ENCODE results near the gene SFT2D3. TPM values are rescaled to one million over a fixed set of nuclear protein-coding genes. Genes with fewer than 3 reads are reported as not detected.

Gene SFT2D3
- total RNA-seq, 2 donors from 2014 or later = 5.9 to 6.0 TPM

DNA sequence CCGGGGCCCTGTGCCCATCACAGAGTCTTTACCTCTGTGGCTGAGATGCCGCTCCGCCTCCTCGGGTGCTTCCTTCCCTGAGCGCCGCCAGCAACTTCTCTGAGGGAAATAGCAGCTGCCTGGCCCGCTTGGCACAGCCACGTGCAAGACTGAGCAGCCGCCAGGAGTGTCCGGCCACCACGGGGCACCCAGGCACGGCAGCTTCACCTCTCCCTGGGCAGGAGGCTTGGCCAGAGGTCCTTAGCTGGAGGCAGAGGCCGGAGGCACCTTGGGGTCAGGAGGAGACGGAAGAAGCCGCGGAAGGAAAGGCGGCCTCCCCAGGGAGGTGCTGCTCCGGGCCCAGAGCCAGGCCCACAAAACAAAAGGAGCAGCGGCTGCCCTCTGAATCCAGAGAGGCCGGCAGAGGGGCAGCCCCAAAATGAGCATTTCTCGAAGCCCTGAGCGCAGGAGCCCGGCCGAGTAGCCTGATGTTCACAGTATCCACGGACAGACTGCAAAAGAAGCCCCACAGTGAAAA is 20.0 kb upstream of the SFT2D3 start:
- H3K27me3 Mint-ChIP-seq = peaks cover 46% of the 10 kb centered on the region
- H3K4me3 Mint-ChIP-seq = no peak overlapping the region
- no peaks in the 10 kb centered on the region for H3K9me3 ChIP-seq (ENCODE audit: control insufficient read depth, low read length, poor library complexity, severe bottlenecking)
- H3K4me1 Mint-ChIP-seq = no peaks in the 10 kb centered on the region
- DNase-seq = no peak
- H3K36me3 Mint-ChIP-seq (ENCODE audit: low read depth) = peaks cover 6% of the 10 kb centered on the region
- ATAC-seq = no peak
- no peak overlapping the region for H3K27ac Mint-ChIP-seq

GRCh38 chr2:127681976-127682857 is 19.1 kb upstream of the SFT2D3 start:
- Mint-ChIP-seq H3K36me3 (ENCODE audit: low read depth) (peaks cover 6% of the 10 kb centered on the region), H3K27me3 (peaks cover 44% of the 10 kb centered on the region), H3K4me1 (no peaks in the 10 kb centered on the region), H3K27ac (peak overlapping the region; percentile 67), H3K4me3 (no peak overlapping the region)
- ATAC-seq (no peak), DNase-seq (no peak)
- no peaks in the 10 kb centered on the region for H3K9me3 ChIP-seq (ENCODE audit: control insufficient read depth, low read length, poor library complexity, severe bottlenecking)

- H3K4me1 Mint-ChIP-seq = no peaks in the 10 kb centered on the region
- H3K9me3 ChIP-seq (ENCODE audit: control insufficient read depth, low read length, poor library complexity, severe bottlenecking) = no peaks in the 10 kb centered on the region
- H3K27ac Mint-ChIP-seq = no peak overlapping the region
- DNase-seq = no peak
- H3K36me3 Mint-ChIP-seq (ENCODE audit: low read depth) = peaks cover 6% of the 10 kb centered on the region
- peaks cover 36% of the 10 kb centered on the region for H3K27me3 Mint-ChIP-seq
- ATAC-seq = no peak
- no peak overlapping the region for H3K4me3 Mint-ChIP-seq
These were observed 18.2 kb upstream of the SFT2D3 start for GRCh38 chr2:127683056-127683455.

DNA sequence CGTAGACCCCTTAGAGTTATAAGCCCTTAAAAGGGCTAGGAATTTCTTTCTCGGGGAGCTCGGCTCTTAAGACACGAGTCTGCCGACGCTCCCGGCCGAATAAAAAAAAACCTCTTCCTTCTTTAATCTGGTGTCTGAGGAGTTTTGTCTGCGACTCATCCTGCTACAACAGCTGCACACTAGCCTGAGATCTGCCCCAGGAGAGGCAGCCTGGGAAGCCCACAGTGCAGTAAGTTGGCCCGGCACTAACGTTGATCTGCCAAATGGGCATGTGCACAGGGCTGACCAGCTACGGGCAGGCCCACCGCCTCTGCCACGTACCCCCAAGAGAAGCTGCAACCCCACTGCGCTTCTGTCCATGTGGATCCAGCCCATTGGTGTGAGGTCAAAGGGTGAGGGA is 17.5 kb upstream of the SFT2D3 start:
- DNase-seq (no peak), ATAC-seq (no peak)
- Mint-ChIP-seq H3K4me1 (no peaks in the 10 kb centered on the region), H3K27ac (no peak overlapping the region), H3K27me3 (peaks cover 29% of the 10 kb centered on the region), H3K36me3 (ENCODE audit: low read depth) (peaks cover 2% of the 10 kb centered on the region), H3K4me3 (no peak overlapping the region)
- no peaks in the 10 kb centered on the region for H3K9me3 ChIP-seq (ENCODE audit: control insufficient read depth, low read length, poor library complexity, severe bottlenecking)

DNA sequence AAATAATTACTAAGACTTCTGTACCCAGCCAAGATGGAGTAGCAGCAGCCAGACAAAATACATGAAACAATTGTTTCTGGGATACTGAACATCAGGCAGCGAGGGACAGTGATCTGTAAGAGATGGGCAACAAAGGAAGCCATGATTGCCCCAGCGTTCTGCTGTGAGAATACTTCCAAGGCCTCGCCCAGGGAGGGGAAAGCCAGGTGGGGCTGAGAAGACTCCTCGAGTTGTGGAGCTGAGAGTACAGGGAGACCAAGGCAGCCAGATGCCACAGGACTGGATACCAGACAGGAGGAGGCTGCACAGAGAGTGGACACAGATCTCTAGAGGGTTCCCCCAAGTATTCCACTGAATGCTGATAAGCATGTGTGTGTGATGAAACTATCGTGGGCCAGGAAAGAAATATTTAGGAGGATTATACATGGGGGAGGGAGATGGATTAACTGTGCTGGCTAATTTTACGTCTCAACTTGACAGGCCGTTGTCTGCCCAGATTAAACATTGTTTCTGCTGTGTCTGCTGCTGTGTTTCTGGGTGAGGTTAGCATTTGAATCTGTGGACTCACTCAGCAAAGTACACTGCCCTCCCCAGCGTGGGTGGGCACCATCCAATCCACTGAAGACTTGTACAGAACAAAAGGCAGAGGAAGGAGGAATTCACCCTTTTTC is 15.8 kb upstream of the SFT2D3 start:
- Mint-ChIP-seq H3K27me3 (peaks cover 25% of the 10 kb centered on the region), H3K4me3 (no peak overlapping the region), H3K4me1 (no peaks in the 10 kb centered on the region), H3K27ac (no peak overlapping the region), H3K36me3 (ENCODE audit: low read depth) (no peaks in the 10 kb centered on the region)
- no peak for DNase-seq
- no peaks in the 10 kb centered on the region for H3K9me3 ChIP-seq (ENCODE audit: control insufficient read depth, low read length, poor library complexity, severe bottlenecking)
- ATAC-seq = no peak

DNA sequence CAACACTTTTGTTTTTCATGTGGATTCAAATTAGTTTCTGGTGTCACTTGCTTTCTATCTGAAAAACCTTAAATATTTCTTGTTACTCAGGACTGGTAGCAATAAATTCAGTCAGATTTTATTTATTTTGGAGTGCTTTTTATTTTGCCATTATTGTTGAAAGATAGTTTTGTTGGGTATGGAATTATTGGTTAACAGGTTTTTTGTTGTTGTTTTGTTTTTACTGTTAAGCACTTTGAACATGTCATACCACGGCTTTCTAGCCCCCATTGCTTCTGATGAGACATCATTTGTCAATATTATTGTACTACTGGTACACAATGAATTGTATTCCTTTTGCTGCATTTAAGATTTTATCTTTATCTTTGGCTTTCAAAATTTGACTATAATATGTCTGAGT is 12.9 kb upstream of the SFT2D3 start:
- DNase-seq = no peak
- Mint-ChIP-seq H3K27ac (no peak overlapping the region), H3K4me1 (no peaks in the 10 kb centered on the region), H3K27me3 (peaks cover 19% of the 10 kb centered on the region), H3K36me3 (ENCODE audit: low read depth) (no peaks in the 10 kb centered on the region), H3K4me3 (no peak overlapping the region)
- no peak for ATAC-seq
- no peaks in the 10 kb centered on the region for H3K9me3 ChIP-seq (ENCODE audit: control insufficient read depth, low read length, poor library complexity, severe bottlenecking)

DNA sequence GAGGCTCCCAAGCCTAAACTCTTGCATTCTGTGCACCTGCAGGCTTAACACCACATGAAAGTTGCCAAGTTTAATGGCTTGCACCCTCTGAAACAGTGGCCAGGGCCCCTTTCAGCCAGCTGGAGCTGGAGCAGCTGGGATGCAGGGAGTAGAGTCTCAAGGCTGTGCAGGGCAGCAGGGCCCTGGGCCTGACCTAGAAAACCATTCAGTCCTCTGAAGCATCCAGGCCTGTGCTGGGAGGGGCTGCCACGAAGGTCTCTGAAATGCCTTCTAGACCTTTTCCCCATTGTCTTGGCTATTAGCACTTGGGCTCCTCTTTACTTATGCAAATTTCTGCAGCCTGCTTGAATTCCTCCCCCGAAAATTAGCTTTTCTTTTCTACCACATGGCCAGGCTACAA is 10.6 kb upstream of the SFT2D3 start:
- Mint-ChIP-seq H3K27me3 (peaks cover 7% of the 10 kb centered on the region), H3K36me3 (ENCODE audit: low read depth) (no peaks in the 10 kb centered on the region), H3K4me3 (no peak overlapping the region), H3K4me1 (no peaks in the 10 kb centered on the region), H3K27ac (no peak overlapping the region)
- DNase-seq (no peak), ATAC-seq (no peak)
- H3K9me3 ChIP-seq (ENCODE audit: control insufficient read depth, low read length, poor library complexity, severe bottlenecking) = no peaks in the 10 kb centered on the region

DNA sequence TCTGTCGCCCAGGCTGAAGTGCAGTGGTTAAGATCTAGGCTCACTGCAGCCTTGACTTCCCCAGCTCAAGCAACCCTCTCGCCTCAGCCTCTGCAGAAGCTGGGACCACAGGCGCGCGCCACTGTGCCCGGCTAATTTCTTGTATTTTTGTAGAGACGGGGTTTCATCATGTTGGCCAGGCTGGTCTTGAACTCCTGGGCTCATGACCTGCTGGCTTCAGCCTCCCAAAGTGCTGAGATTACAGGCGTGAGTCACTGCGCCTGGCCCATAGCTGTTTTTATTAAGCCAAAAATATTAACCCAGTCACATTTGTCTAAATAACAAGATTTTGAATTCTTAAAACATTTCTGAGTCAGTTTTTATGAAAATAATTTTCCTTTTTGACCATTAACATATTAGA is 6.3 kb upstream of the SFT2D3 start:
- Mint-ChIP-seq H3K27me3 (peaks cover 10% of the 10 kb centered on the region), H3K4me3 (no peak overlapping the region), H3K4me1 (no peaks in the 10 kb centered on the region), H3K27ac (no peak overlapping the region), H3K36me3 (ENCODE audit: low read depth) (peaks cover 8% of the 10 kb centered on the region)
- no peaks in the 10 kb centered on the region for H3K9me3 ChIP-seq (ENCODE audit: control insufficient read depth, low read length, poor library complexity, severe bottlenecking)
- ATAC-seq (no peak), DNase-seq (no peak)

DNA sequence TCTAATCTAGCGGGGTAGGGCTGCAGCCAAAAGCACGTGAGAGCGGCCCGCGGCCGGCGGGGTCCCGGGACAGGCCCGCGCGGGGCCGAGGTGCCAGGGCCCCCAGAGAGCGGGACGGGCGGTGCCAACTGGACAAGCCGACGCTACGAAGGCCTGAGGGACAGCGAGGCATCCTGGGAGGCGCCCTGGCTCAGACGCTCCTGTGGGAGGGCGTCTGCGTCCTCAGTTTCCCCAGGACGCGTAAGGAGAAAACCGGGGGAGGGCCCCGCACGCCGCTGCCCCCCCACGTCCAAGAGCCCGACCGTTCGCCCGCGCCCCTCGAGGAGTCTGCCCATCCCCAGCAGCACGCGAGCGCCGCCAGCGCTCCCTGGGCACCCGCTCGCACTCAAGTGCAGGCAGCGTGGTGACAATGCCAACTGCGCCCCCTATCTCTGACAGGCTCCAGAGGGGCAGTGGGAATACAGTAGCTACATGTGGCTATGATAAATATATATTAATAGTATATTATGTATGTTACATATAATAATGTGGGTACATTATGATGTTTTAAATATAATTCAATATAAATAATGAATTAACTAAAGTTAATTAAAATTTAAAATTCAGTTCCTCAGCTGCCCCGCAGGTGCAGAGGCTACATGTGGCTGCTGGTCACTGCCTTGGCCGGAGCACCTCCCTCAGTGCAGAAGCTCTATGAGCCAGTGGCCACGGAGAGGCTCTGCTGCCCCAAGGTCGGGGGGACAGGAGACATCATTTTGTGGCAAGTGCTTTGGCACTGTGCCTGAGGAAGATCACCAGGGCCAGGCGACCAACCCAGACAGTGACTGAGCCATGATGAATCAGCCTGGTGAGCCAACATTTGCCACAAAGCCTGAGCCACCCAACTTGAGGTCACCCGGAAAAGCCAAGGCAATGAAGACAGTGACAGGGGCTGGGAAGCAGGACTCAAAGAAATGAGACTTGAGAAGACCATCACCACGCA is 5.5 kb upstream of the SFT2D3 start:
- no peak for DNase-seq
- H3K27me3 Mint-ChIP-seq = peaks cover 10% of the 10 kb centered on the region

GRCh38 chr2:127697482-127698180 is 3.7 kb upstream of the SFT2D3 start:
- Mint-ChIP-seq H3K4me1 (peaks cover 14% of the 10 kb centered on the region), H3K27ac (no peak overlapping the region), H3K36me3 (ENCODE audit: low read depth) (peaks cover 8% of the 10 kb centered on the region), H3K27me3 (peaks cover 10% of the 10 kb centered on the region), H3K4me3 (no peak overlapping the region)
- ATAC-seq (no peak), DNase-seq (no peak)
- H3K9me3 ChIP-seq (ENCODE audit: control insufficient read depth, low read length, poor library complexity, severe bottlenecking) = no peaks in the 10 kb centered on the region

More for the DNA sequence above, 5.5 kb upstream of the SFT2D3 start:
- no peak overlapping the region for H3K27ac Mint-ChIP-seq
- ATAC-seq = peak; percentile 65
- no peaks in the 10 kb centered on the region for H3K9me3 ChIP-seq (ENCODE audit: control insufficient read depth, low read length, poor library complexity, severe bottlenecking)
- peaks cover 8% of the 10 kb centered on the region for H3K36me3 Mint-ChIP-seq (ENCODE audit: low read depth)
- peaks cover 7% of the 10 kb centered on the region for H3K4me1 Mint-ChIP-seq
- no peak overlapping the region for H3K4me3 Mint-ChIP-seq

DNA sequence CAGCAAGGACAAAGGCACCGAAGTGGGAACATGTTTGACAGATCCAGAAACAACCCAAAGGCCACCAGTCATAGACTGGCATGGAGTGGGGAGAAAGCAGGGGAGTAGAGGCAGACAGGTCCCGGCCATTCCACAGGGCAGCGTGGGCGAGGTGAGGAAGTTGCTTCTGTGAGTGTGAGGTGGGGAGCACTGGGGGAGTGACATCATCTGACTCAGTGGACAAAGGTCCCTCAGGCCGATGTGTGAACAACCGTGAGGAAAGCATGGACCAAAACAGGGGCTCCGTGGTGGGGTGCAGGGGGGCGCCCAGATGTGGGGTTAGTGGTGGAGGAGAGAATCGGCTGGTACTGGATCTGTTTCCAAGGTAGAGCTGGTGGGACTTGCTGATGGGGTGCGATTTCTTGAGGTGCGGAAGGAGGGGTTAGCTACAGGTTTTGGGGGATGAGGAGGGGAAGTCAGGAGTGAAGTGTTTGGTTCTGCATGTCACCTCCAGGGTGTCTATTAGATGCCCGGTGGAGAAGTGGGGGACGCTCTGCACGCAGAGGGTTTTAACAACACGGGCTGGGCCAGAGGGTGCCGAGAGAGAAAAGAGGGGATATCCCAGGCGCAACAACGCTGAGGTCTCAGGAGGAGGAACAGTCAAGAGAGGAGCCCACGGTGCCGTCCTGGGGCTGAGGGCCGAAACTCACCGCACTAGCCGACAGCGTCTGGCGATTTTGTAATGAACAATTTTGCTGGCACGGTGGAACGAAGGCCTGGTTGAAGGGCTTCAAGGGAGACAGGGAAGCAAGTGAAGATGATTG is 2.5 kb upstream of the SFT2D3 start:
- no peaks in the 10 kb centered on the region for H3K9me3 ChIP-seq (ENCODE audit: control insufficient read depth, low read length, poor library complexity, severe bottlenecking)
- no peak overlapping the region for H3K27ac Mint-ChIP-seq
- peaks cover 8% of the 10 kb centered on the region for H3K36me3 Mint-ChIP-seq (ENCODE audit: low read depth)
- peak overlapping the region; percentile 57 for H3K4me3 Mint-ChIP-seq
- H3K4me1 Mint-ChIP-seq = peaks cover 16% of the 10 kb centered on the region
- DNase-seq (no peak), ATAC-seq (no peak)
- peaks cover 10% of the 10 kb centered on the region for H3K27me3 Mint-ChIP-seq
